Activated CD8-positive, alpha-beta memory T cell treated with anti-CD3 and anti-CD28 coated beads for 48 hours (primary cell): ENCODE measurements around the gene IFNGR2.
"Not testable (repeated sequence)": the region's sequence is repeated elsewhere in the genome, so short reads cannot be mapped to it uniquely, and the experiment has no call there.

ENCODE experiments used
- DNase-seq, 3 experiments: peaks; one replicate each; pipeline ENCODE4 v3.0.0-alpha.2; 2020; ENCODE audit warnings: low read depth in 2 of 3, low spot score in 2 of 3

Gene IFNGR2

GRCh38 chr21:33403128-33403785, at the start of gene IFNGR2:
Gene IFNGR2 (plus strand): TSS chr21:33403413. CDS start chr21:33403544, 131 bp downstream.
- peak in 1 of 3 experiments; percentile 12 for DNase-seq

GRCh38 chr21:33355355-33355754, 47.9 kb upstream of the IFNGR2 start:
- no peak for DNase-seq

- DNase-seq = no peak
Observed at GRCh38 chr21:33355996-33356395, 47.2 kb upstream of the IFNGR2 start.

GRCh38 chr21:33357177-33357576, 46.0 kb upstream of the IFNGR2 start:
- no peak for DNase-seq

GRCh38 chr21:33359446-33359845, 43.8 kb upstream of the IFNGR2 start:
- DNase-seq = no peak

GRCh38 chr21:33360281-33360680, 42.9 kb upstream of the IFNGR2 start:
- no peak for DNase-seq

GRCh38 chr21:33360881-33361602, 42.2 kb upstream of the IFNGR2 start:
- peak; percentile 63 to 91 (median 90) for DNase-seq

GRCh38 chr21:33362044-33362555, 41.1 kb upstream of the IFNGR2 start:
- DNase-seq = no peak

- DNase-seq = not testable (repeated sequence)
Observed at GRCh38 chr21:33363911-33364609, 39.2 kb upstream of the IFNGR2 start.

GRCh38 chr21:33364830-33365229, 38.4 kb upstream of the IFNGR2 start:
- no peak for DNase-seq

GRCh38 chr21:33367309-33367973, 35.8 kb upstream of the IFNGR2 start:
- DNase-seq = no peak

GRCh38 chr21:33368124-33368523, 35.1 kb upstream of the IFNGR2 start:
- no peak for DNase-seq

GRCh38 chr21:33368576-33368975, 34.6 kb upstream of the IFNGR2 start:
- DNase-seq = no peak

GRCh38 chr21:33369586-33369985, 33.6 kb upstream of the IFNGR2 start:
- no peak for DNase-seq

GRCh38 chr21:33370305-33370704, 32.9 kb upstream of the IFNGR2 start:
- DNase-seq = no peak

- no peak for DNase-seq
Observed at GRCh38 chr21:33371366-33371765, 31.8 kb upstream of the IFNGR2 start.

- DNase-seq = no peak
Observed at GRCh38 chr21:33372582-33372981, 30.6 kb upstream of the IFNGR2 start.

GRCh38 chr21:33373451-33373850, 29.8 kb upstream of the IFNGR2 start:
- no peak for DNase-seq

- no peak for DNase-seq
Observed at GRCh38 chr21:33374080-33374449, 29.1 kb upstream of the IFNGR2 start.

- DNase-seq = no peak
Observed at GRCh38 chr21:33374450-33375096, 28.6 kb upstream of the IFNGR2 start.

- no peak for DNase-seq
Observed at GRCh38 chr21:33375101-33375644, 28.0 kb upstream of the IFNGR2 start.
